ENCODE measurements around the gene NKD2.

DNA sequence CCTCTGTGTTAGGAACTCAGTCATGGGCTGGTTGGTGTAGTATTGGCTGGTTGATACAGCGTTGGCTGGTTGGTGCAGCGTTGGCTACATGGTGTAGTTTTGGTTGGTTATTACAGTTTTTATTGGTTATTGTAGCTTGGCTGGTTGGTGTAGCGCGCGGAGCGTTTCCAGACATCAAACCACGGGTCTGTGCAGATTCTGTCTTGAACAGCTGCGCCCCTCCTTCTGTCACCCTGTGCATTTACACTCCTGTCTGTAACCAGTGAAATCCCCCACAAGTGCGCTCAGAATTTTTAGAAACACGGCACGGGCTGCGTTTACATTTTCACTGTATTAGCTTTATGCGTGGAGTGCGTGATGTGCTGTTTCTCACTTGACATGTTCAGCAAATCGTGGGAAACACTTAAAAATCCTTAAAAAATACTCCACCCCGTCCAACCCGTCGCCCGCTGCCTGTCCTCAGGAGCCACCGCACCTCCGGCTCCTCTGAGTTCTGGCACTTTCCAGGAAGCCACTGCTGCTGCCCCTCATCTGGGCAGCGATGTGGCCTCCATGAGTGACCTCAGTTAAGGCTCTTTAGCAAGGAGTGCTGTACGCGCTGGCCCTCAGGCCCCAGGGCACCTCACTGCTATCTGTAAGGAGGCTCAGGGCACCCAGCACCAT is 20.8 kb downstream of the NKD2 start:
- TF ChIP-seq EZH2phosphoT487 (IDR thresholded peaks at IDR 0.05; ENCODE audit: borderline replicate concordance) (no peak), POLR2A (IDR thresholded peaks at IDR 0.05; ENCODE audit: borderline replicate concordance, extremely low read depth, insufficient read depth, insufficient read length) (no peak), EZH2 (IDR thresholded peaks at IDR 0.05) (no peak)
- TF ChIP-seq, protein P1, sequence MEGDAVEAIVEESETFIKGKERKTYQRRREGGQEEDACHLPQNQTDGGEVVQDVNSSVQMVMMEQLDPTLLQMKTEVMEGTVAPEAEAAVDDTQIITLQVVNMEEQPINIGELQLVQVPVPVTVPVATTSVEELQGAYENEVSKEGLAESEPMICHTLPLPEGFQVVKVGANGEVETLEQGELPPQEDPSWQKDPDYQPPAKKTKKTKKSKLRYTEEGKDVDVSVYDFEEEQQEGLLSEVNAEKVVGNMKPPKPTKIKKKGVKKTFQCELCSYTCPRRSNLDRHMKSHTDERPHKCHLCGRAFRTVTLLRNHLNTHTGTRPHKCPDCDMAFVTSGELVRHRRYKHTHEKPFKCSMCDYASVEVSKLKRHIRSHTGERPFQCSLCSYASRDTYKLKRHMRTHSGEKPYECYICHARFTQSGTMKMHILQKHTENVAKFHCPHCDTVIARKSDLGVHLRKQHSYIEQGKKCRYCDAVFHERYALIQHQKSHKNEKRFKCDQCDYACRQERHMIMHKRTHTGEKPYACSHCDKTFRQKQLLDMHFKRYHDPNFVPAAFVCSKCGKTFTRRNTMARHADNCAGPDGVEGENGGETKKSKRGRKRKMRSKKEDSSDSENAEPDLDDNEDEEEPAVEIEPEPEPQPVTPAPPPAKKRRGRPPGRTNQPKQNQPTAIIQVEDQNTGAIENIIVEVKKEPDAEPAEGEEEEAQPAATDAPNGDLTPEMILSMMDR (IDR thresholded peaks at IDR 0.05 in 2 of 3, conservative IDR thresholded peaks at IDR 0.05 in 1 of 3; ENCODE audit: borderline replicate concordance in 1 of 3, insufficient read depth in 1 of 3, low read depth in 2 of 3, low read length in 2 of 3): no peak
- TF ChIP-seq, protein P2, sequence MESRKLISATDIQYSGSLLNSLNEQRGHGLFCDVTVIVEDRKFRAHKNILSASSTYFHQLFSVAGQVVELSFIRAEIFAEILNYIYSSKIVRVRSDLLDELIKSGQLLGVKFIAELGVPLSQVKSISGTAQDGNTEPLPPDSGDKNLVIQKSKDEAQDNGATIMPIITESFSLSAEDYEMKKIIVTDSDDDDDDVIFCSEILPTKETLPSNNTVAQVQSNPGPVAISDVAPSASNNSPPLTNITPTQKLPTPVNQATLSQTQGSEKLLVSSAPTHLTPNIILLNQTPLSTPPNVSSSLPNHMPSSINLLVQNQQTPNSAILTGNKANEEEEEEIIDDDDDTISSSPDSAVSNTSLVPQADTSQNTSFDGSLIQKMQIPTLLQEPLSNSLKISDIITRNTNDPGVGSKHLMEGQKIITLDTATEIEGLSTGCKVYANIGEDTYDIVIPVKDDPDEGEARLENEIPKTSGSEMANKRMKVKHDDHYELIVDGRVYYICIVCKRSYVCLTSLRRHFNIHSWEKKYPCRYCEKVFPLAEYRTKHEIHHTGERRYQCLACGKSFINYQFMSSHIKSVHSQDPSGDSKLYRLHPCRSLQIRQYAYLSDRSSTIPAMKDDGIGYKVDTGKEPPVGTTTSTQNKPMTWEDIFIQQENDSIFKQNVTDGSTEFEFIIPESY (IDR thresholded peaks at IDR 0.05; ENCODE audit: extremely low read depth, insufficient replicate concordance, low read length): no peak

All from HCT116 (cell line).